Mammary epithelial cell (primary cell): ENCODE measurements around the gene PHACTR3.

Experiments
- EZH2 ChIP-seq: IDR thresholded peaks from 2 replicates; pipeline ENCODE4 v1.6.1; 2012; ENCODE audit warnings: low read length, inconsistent platforms, borderline replicate concordance
- TF ChIP-seq, protein P1 (sequence below), 2 donors: IDR thresholded peaks in 1 of 2; conservative IDR thresholded peaks in 1 of 2; 2 replicates each; pipeline ENCODE4 v1.5.1; 2011 to 2012; ENCODE audit warnings: inconsistent platforms in 2 of 2, low read length in 2 of 2, mild to moderate bottlenecking in 2 of 2, control low read depth in 1 of 2, low read depth in 1 of 2; ENCODE audit not compliant: insufficient read depth in 1 of 2; ENCODE audit errors: extremely low read depth in 1 of 2

DNA sequence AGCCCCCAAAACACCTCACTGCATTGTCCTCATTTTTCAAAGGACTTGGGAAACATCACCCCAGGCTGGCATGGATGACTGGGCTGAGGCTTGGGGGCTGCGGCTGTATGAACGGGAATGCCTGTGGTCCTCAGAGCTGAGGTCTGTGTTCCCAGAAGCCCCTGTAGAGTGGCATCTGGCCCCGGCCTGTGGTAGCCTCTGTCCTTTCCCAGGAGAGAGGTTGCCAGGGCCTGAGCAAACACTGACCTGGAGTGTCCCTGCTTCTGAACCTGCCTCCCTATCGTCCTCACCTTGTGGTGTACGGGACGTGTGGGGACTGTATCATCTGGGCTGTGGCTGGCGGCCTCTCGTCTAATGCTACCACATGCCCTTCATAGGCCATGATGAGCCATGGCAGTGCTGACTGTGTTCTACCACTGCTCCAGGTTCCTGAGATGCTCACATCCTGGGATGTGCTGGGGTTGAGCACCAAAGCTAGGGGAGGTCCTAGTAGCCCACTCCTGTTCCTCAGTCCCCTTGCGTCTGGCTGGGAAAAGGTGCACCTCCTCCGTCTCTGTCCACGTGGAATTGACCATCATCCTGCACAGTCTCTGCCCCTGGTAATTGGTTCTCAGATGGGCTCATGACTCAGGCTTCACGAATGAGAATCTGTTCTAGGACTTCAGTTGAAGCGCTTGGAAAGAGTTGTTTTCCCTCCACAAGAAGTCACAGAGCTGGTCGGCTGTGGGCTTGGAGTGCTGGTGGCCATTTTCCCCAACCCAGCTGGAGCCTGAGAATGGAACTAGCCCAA, 27.6 kb downstream of the PHACTR3 start:
- TF ChIP-seq, protein P1, sequence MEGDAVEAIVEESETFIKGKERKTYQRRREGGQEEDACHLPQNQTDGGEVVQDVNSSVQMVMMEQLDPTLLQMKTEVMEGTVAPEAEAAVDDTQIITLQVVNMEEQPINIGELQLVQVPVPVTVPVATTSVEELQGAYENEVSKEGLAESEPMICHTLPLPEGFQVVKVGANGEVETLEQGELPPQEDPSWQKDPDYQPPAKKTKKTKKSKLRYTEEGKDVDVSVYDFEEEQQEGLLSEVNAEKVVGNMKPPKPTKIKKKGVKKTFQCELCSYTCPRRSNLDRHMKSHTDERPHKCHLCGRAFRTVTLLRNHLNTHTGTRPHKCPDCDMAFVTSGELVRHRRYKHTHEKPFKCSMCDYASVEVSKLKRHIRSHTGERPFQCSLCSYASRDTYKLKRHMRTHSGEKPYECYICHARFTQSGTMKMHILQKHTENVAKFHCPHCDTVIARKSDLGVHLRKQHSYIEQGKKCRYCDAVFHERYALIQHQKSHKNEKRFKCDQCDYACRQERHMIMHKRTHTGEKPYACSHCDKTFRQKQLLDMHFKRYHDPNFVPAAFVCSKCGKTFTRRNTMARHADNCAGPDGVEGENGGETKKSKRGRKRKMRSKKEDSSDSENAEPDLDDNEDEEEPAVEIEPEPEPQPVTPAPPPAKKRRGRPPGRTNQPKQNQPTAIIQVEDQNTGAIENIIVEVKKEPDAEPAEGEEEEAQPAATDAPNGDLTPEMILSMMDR (conservative IDR thresholded peaks at IDR 0.05 in 1 of 2, IDR thresholded peaks at IDR 0.05 in 1 of 2; ENCODE audit: extremely low read depth in 1 of 2, insufficient read depth in 1 of 2, low read depth in 1 of 2, low read length in 2 of 2) = no peak
- TF ChIP-seq EZH2 = no peak
